ENCODE results near the gene LBHD2. TPM values are rescaled to one million over a fixed set of nuclear protein-coding genes. Genes with fewer than 3 reads are reported as not detected.

Gene LBHD2
- polyA plus RNA-seq, 1 of the 3 experiments (the other 2 are of a cell fraction), result not detected

DNA sequence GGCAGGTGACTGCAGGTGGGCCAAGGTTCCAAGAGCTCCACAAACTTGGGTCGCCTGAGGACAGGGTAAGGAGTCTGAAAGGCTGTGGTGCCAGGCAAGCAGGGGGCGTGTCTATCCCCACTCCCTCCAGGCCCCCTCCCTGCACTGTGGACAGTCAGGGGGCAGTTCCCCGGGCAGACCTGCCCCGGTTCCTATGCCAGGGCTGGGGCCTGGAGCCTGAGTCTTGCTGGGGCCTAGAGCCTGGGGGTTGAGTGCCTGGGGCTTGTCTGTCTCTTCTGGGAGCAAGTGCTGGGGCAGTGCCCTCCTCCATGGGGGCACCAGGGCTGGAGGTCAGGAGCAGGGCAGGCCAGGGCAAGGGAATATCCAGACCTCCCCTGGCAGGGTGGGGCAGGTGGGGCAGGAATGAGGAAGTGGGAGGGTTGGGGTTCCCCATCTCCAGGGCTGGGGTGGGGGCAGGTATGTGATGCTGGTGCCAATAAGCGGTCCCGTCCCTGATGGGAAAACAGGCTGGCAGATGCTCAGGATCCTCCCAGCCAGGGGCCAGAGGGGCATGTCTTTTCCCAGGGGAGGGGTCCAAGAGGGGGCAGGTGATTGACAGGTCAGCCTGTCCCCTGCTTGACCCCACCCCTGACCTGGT lies 27.3 kb downstream of the LBHD2 start:
- no peaks in the 10 kb centered on the region for H3K36me3 ChIP-seq (replicated peaks in 1 of 2; ENCODE audit: control insufficient read depth in 1 of 2, insufficient read depth in 2 of 2, low read length in 1 of 2)
- H4K20me1 ChIP-seq (ENCODE audit: insufficient read depth), result no peaks in the 10 kb centered on the region
- no peak overlapping the region for H3K4me3 ChIP-seq (ENCODE audit: low read depth in 2 of 2, low read length in 1 of 2)
- H3K9me2 ChIP-seq, result no peaks in the 10 kb centered on the region
- H3K27me3 ChIP-seq (ENCODE audit: insufficient read depth), result no peaks in the 10 kb centered on the region
- TF ChIP-seq EZH2phosphoT487 (IDR thresholded peaks at IDR 0.05; ENCODE audit: borderline replicate concordance, low read depth) (no peak), TEAD4 (IDR thresholded peaks at IDR 0.05; ENCODE audit: borderline replicate concordance, insufficient read depth) (no peak), RFX5 (IDR thresholded peaks at IDR 0.05; ENCODE audit: low read length) (no peak), REST (IDR thresholded peaks at IDR 0.05; ENCODE audit: low read depth, low read length) (no peak), MXI1 (IDR thresholded peaks at IDR 0.05; ENCODE audit: low read depth, low read length) (no peak), FOXM1 (IDR thresholded peaks at IDR 0.05; ENCODE audit: low read depth) (no peak)
- TF ChIP-seq, protein P1, sequence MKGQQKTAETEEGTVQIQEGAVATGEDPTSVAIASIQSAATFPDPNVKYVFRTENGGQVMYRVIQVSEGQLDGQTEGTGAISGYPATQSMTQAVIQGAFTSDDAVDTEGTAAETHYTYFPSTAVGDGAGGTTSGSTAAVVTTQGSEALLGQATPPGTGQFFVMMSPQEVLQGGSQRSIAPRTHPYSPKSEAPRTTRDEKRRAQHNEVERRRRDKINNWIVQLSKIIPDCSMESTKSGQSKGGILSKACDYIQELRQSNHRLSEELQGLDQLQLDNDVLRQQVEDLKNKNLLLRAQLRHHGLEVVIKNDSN (IDR thresholded peaks at IDR 0.05; ENCODE audit: borderline replicate concordance, low read depth), result no peak
- H2AFZ ChIP-seq (ENCODE audit: low read depth), result no peak overlapping the region
- H3K79me2 ChIP-seq (ENCODE audit: insufficient read depth), result no peaks in the 10 kb centered on the region
- peaks cover 7% of the 10 kb centered on the region for H3F3A ChIP-seq (replicated peaks; ENCODE audit: insufficient read depth)
- peak overlapping the region; percentile 55 to 78; a peak in 3 of 4 replicates for H3K27ac ChIP-seq (ENCODE audit: low read depth in 2 of 2, low read length in 1 of 2)
- 67% methylated on average over 2 of the region's 6 CpGs for WGBS (ENCODE audit: low lambda C conversion rate)
- no peaks in the 10 kb centered on the region for H3K9me3 ChIP-seq
- DNase-seq, result no peak
- H3K4me1 ChIP-seq (ENCODE audit: control insufficient read depth in 1 of 2, insufficient read depth in 2 of 2, low read depth in 1 of 2, low read length in 1 of 2), result peaks cover 24 to 28% of the 10 kb centered on the region in 2 experiments; a peak in 3 of 4 replicates
- ChIA-PET POLR2A (no interaction called here), CTCF (no interaction called here)
- no peak overlapping the region; the same call in 1 of the 2 replicates for H3K9ac ChIP-seq
- H3K4me2 ChIP-seq, result peak overlapping the region; percentile 74; the same call in 1 of the 2 replicates

- Histone ChIP-seq H3K4me2 (no peak overlapping the region), H3K9me3 (no peaks in the 10 kb centered on the region), H3K27me3 (ENCODE audit: insufficient read depth) (no peaks in the 10 kb centered on the region), H3K36me3 (replicated peaks in 1 of 2; ENCODE audit: control insufficient read depth in 1 of 2, insufficient read depth in 2 of 2, low read length in 1 of 2) (no peaks in the 10 kb centered on the region), H3K4me3 (ENCODE audit: low read depth in 2 of 2, low read length in 1 of 2) (no peak overlapping the region), H3K4me1 (ENCODE audit: control insufficient read depth in 1 of 2, insufficient read depth in 2 of 2, low read depth in 1 of 2, low read length in 1 of 2) (peaks cover 24 to 28% of the 10 kb centered on the region in 2 experiments; a peak in 3 of 4 replicates), H3K27ac (ENCODE audit: low read depth in 2 of 2, low read length in 1 of 2) (no peak overlapping the region; a peak in 1 of 4 replicates), H3K9ac (no peak overlapping the region), H3F3A (replicated peaks; ENCODE audit: insufficient read depth) (peaks cover 7% of the 10 kb centered on the region), H4K20me1 (ENCODE audit: insufficient read depth) (no peaks in the 10 kb centered on the region), H3K9me2 (no peaks in the 10 kb centered on the region), H3K79me2 (ENCODE audit: insufficient read depth) (no peaks in the 10 kb centered on the region), H2AFZ (ENCODE audit: low read depth) (no peak overlapping the region)
- POLR2A ChIA-PET, result no interaction called here
- CTCF ChIA-PET, result interaction anchor here (0.6 to 1.6 kb wide), 2 partner anchors 8 to 11 kb away, joined by 3 to 19 read pairs; partner anchors contain the start of gene TNFAIP2
- DNase-seq, result no peak
- TF ChIP-seq FOSL2 (IDR thresholded peaks at IDR 0.05; ENCODE audit: borderline replicate concordance, low read depth) (no peak), TCF12 (IDR thresholded peaks at IDR 0.05) (no peak), CHD2 (IDR thresholded peaks at IDR 0.05; ENCODE audit: low read length, partially characterized antibody) (peak; percentile 31), FOXJ3 (CRISPR knock-in tag; IDR thresholded peaks at IDR 0.05) (no peak), TAF1 (IDR thresholded peaks at IDR 0.05; ENCODE audit: borderline replicate concordance, low read depth, low read length) (no peak), CTCF (IDR thresholded peaks at IDR 0.05) (no peak)
- 79% methylated on average over 4 of the region's 11 CpGs for WGBS (ENCODE audit: low lambda C conversion rate)
These were observed 28.6 kb downstream of the LBHD2 start for GRCh38 chr14:103112400-103113243.
